CD4-positive, alpha-beta T cell (primary cell): ENCODE results near the gene AK9. TPM values are rescaled to one million over a fixed set of nuclear protein-coding genes. Genes with fewer than 3 reads are reported as not detected.

Source experiments
- ATAC-seq: fragments of 200-7000 bp; cut with Tn5 transposase; one replicate; pipeline ENCODE4 v1.10.0; 2022; ENCODE audit warnings: mild to moderate bottlenecking; ENCODE audit not compliant: poor library complexity
- CTCF ChIA-PET: fragments of 350-600 bp; sonication (Branson Sonifier 250); formaldehyde crosslinking; loops from one replicate; lab custom pipeline; 2021; ENCODE audit warnings: antibody characterized with exemption, inconsistent platforms; lab: Charles Lee
- POLR2A ChIA-PET: fragments of 350-600 bp; sonication (Branson Sonifier 250); formaldehyde crosslinking; loops from one replicate; lab custom pipeline; 2021; ENCODE audit warnings: antibody characterized with exemption, inconsistent platforms; lab: Charles Lee
- DNase-seq, 14 experiments: peaks; one replicate each; pipeline ENCODE4 v3.0.0-alpha.2; 2013 to 2020; ENCODE audit warnings: mixed read lengths in 2 of 14
- H3K27ac ChIP-seq, 2 donors: one replicate each; pipeline versions ENCODE4 v1.5.1 to v1.7.0; 2013; ENCODE audit warnings: low read length in 2 of 2, low read depth in 1 of 2, mild to moderate bottlenecking in 1 of 2
- H3K27me3 ChIP-seq, 2 experiments: 1 replicate in 1 of 2; 2 replicates in 1 of 2; pipeline versions ENCODE4 v1.6.1 to v1.7.0; 2013; ENCODE audit warnings: low read length in 2 of 2, control low read depth in 1 of 2, mild to moderate bottlenecking in 1 of 2, moderate library complexity in 1 of 2; ENCODE audit not compliant: insufficient read depth in 2 of 2, control insufficient read depth in 1 of 2
- H3K36me3 ChIP-seq: one replicate; pipeline ENCODE4 v1.6.1; 2013; ENCODE audit warnings: low read length, control low read depth; ENCODE audit not compliant: insufficient read depth
- H3K4me1 ChIP-seq: one replicate; pipeline ENCODE4 v1.6.1; 2013; ENCODE audit warnings: low read length, control low read depth; ENCODE audit not compliant: insufficient read depth
- H3K4me3 ChIP-seq: one replicate; pipeline ENCODE4 v1.5.1; 2013; ENCODE audit warnings: mild to moderate bottlenecking, low read length, moderate library complexity
- H3K9me3 ChIP-seq, 2 experiments: 1 replicate in 1 of 2; 2 replicates in 1 of 2; pipeline versions ENCODE4 v1.6.1 to v1.7.0; 2013; ENCODE audit warnings: low read length in 2 of 2, mild to moderate bottlenecking in 2 of 2, control low read depth in 1 of 2, moderate library complexity in 1 of 2; ENCODE audit not compliant: control insufficient read depth in 1 of 2, insufficient read depth in 1 of 2
- H3K27ac Mint-ChIP-seq: one replicate; pipeline ENCODE4 v1.8.0; 2020; ENCODE audit warnings: mixed read lengths
- H3K27me3 Mint-ChIP-seq: one replicate; pipeline ENCODE4 v1.8.0; 2021; ENCODE audit warnings: mixed read lengths
- H3K36me3 Mint-ChIP-seq: one replicate; pipeline ENCODE4 v1.8.0; 2021; ENCODE audit warnings: low read depth, mixed read lengths
- H3K4me1 Mint-ChIP-seq: one replicate; pipeline ENCODE4 v1.8.0; 2021; ENCODE audit warnings: low read depth, mixed read lengths
- H3K4me3 Mint-ChIP-seq: one replicate; pipeline ENCODE4 v1.8.0; 2020; ENCODE audit warnings: mild to moderate bottlenecking, mixed read lengths
- H3K9me3 Mint-ChIP-seq: one replicate; pipeline ENCODE4 v1.8.0; 2020; ENCODE audit warnings: mixed read lengths
- intact Hi-C, 2 experiments: fragments of 100-400 bp; cut with DNase I in 1 of 2; cut with micrococcal nuclease in 1 of 2; formaldehyde crosslinking; loops; one replicate each; pipeline versions ENCODE4 v1.15.1 to v1.9.0; 2023 to 2025; cut with DNase I, micrococcal nuclease
- total RNA-seq, 174 experiments: library from RNA in 2 of 174; stranded (reverse) in 2 of 174; gene quantifications; one replicate each; pipeline ENCODE4 v1.2.3 and lab custom pipeline; 2021 to 2026
- TF ChIP-seq, protein P1 (sequence below): fragments of 200-600 bp; IDR thresholded peaks from one replicate; pipeline ENCODE4 v1.8.0; 2022; ENCODE audit warnings: antibody characterized with exemption, mild to moderate bottlenecking

AK9 gene
- total RNA-seq, 2 experiments from 2014 or later = 5.3 to 6.6 TPM

- ATAC-seq (no peak), DNase-seq (peak in 3 of 14 experiments; percentile 36 to 65 (median 64))
- H3K27ac Mint-ChIP-seq = peak overlapping the region; percentile 77
- no peaks in the 10 kb centered on the region for H3K9me3 Mint-ChIP-seq
- H3K27me3 ChIP-seq = no peaks in the 10 kb centered on the region
- H3K9me3 ChIP-seq = no peaks in the 10 kb centered on the region
- ChIA-PET CTCF (interaction anchor here (0.7 to 2.0 kb wide), 4 partner anchors 15 to 97 kb away, joined by 3 to 5 read pairs (median 3); no protein-coding TSS in a partner anchor), POLR2A (interaction anchor here (0.6 to 6.5 kb wide), 6 partner anchors 13 to 97 kb away, joined by 3 to 86 read pairs (median 8); partner anchors contain the start of genes CD164, MICAL1, PPIL6 and SMPD2)
- peaks cover 82% of the 10 kb centered on the region for H3K4me1 Mint-ChIP-seq
- no peaks in the 10 kb centered on the region for H3K27me3 Mint-ChIP-seq
- peaks cover 81% of the 10 kb centered on the region for H3K36me3 Mint-ChIP-seq
- peak overlapping the region; percentile 85 for H3K4me3 ChIP-seq
- peaks cover 57% of the 10 kb centered on the region for H3K4me1 ChIP-seq
- H3K27ac ChIP-seq = no peak overlapping the region
- peak overlapping the region; percentile 88 for H3K4me3 Mint-ChIP-seq
- TF ChIP-seq, protein P1, sequence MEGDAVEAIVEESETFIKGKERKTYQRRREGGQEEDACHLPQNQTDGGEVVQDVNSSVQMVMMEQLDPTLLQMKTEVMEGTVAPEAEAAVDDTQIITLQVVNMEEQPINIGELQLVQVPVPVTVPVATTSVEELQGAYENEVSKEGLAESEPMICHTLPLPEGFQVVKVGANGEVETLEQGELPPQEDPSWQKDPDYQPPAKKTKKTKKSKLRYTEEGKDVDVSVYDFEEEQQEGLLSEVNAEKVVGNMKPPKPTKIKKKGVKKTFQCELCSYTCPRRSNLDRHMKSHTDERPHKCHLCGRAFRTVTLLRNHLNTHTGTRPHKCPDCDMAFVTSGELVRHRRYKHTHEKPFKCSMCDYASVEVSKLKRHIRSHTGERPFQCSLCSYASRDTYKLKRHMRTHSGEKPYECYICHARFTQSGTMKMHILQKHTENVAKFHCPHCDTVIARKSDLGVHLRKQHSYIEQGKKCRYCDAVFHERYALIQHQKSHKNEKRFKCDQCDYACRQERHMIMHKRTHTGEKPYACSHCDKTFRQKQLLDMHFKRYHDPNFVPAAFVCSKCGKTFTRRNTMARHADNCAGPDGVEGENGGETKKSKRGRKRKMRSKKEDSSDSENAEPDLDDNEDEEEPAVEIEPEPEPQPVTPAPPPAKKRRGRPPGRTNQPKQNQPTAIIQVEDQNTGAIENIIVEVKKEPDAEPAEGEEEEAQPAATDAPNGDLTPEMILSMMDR = no peak
- peaks cover 53% of the 10 kb centered on the region for H3K36me3 ChIP-seq
- intact Hi-C loops = no loop called here
Observed at GRCh38 chr6:109478841-109479624, 212.0 kb downstream of the AK9 start.

- Mint-ChIP-seq H3K36me3 (peaks cover 89% of the 10 kb centered on the region), H3K4me3 (peak overlapping the region; percentile 88)
- no peak overlapping the region for H3K27ac ChIP-seq
Observed at GRCh38 chr6:109478222-109478805, 212.7 kb downstream of the AK9 start.

DNA sequence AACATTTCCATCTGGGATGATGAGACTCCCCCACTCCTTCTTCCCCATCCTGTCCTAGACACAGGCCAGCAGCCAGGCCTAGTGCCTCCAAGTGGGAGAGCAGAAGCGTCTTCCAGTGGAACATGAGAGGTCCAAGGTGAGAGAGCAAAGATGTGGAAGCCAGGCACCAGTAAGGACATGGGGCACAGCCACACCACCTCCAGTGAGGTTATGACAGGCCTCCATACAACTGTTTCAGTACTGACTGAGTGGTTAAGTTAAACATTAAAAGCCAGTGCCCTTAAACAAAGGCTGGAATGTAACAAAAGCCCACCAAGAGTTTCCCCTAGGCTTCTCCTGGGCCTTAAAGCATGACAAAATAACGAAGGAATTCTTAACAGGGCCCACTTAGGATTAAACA, 213.3 kb downstream of the AK9 start:
- peaks cover 86% of the 10 kb centered on the region for H3K4me1 Mint-ChIP-seq
- H3K9me3 Mint-ChIP-seq = no peaks in the 10 kb centered on the region
- no peak for ATAC-seq
- no peaks in the 10 kb centered on the region for H3K9me3 ChIP-seq
- H3K36me3 ChIP-seq = peaks cover 66% of the 10 kb centered on the region
- ChIA-PET POLR2A (interaction anchor here (2.0 to 6.5 kb wide), 3 partner anchors 19 to 95 kb away, joined by 6 to 86 read pairs (median 39); partner anchors contain the start of genes CD164 and MICAL1), CTCF (interaction anchor here (1.5 kb wide), 1 partner anchor 14 kb away, joined by 3 read pairs; no protein-coding TSS in a partner anchor)
- intact Hi-C loops = no loop called here
- H3K27ac ChIP-seq = no peak overlapping the region
- no peaks in the 10 kb centered on the region for H3K27me3 Mint-ChIP-seq
- peak overlapping the region; percentile 52 for H3K27ac Mint-ChIP-seq
- no peaks in the 10 kb centered on the region for H3K27me3 ChIP-seq
- H3K36me3 Mint-ChIP-seq = peaks cover 95% of the 10 kb centered on the region
- peak overlapping the region; percentile 85 for H3K4me3 ChIP-seq
- H3K4me3 Mint-ChIP-seq = peak overlapping the region; percentile 88
- H3K4me1 ChIP-seq = peaks cover 63% of the 10 kb centered on the region
- no peak for DNase-seq
- TF ChIP-seq, protein P1 = no peak

More at GRCh38 chr6:109478222-109478805, 212.7 kb downstream of the AK9 start:
- Histone ChIP-seq H3K27me3 (no peaks in the 10 kb centered on the region), H3K4me3 (peak overlapping the region; percentile 85), H3K9me3 (no peaks in the 10 kb centered on the region), H3K4me1 (peaks cover 58% of the 10 kb centered on the region), H3K36me3 (peaks cover 60% of the 10 kb centered on the region)
- DNase-seq (no peak), ATAC-seq (no peak)
- ChIA-PET CTCF (interaction anchor here (0.7 to 1.5 kb wide), 2 partner anchors 15 to 97 kb away, joined by 3 read pairs; no protein-coding TSS in a partner anchor), POLR2A (interaction anchor here (0.6 to 6.5 kb wide), 4 partner anchors 21 to 96 kb away, joined by 3 to 86 read pairs (median 25); partner anchors contain the start of genes CD164, MICAL1, PPIL6 and SMPD2)
- no peaks in the 10 kb centered on the region for H3K9me3 Mint-ChIP-seq
- H3K4me1 Mint-ChIP-seq = peaks cover 80% of the 10 kb centered on the region
- no peaks in the 10 kb centered on the region for H3K27me3 Mint-ChIP-seq
- intact Hi-C loops = no loop called here
- TF ChIP-seq, protein P1 = no peak
- H3K27ac Mint-ChIP-seq = peak overlapping the region; percentile 77
